IPS-15b (cell line): ENCODE results near the gene IGSF10.

Source experiments
- H3K27me3 ChIP-seq: one replicate; pipeline ENCODE4 v1.6.1; 2013; ENCODE audit warnings: low read length; ENCODE audit not compliant: control insufficient read depth, insufficient read depth
- H3K36me3 ChIP-seq: one replicate; pipeline ENCODE4 v1.6.1; 2013; ENCODE audit warnings: low read length; ENCODE audit not compliant: control insufficient read depth, insufficient read depth
- H3K4me1 ChIP-seq: one replicate; pipeline ENCODE4 v1.6.1; 2013; ENCODE audit warnings: mild to moderate bottlenecking, low read length; ENCODE audit not compliant: control insufficient read depth, insufficient read depth
- H3K4me3 ChIP-seq: one replicate; pipeline ENCODE4 v1.5.1; 2013; ENCODE audit warnings: low read depth, low read length
- H3K9ac ChIP-seq: one replicate; pipeline ENCODE4 v1.6.1; 2013; ENCODE audit warnings: low read depth, mild to moderate bottlenecking, low read length
- H3K9me3 ChIP-seq: one replicate; pipeline ENCODE4 v1.6.1; 2013; ENCODE audit warnings: mild to moderate bottlenecking, low read length; ENCODE audit not compliant: control insufficient read depth, insufficient read depth

Gene IGSF10

DNA sequence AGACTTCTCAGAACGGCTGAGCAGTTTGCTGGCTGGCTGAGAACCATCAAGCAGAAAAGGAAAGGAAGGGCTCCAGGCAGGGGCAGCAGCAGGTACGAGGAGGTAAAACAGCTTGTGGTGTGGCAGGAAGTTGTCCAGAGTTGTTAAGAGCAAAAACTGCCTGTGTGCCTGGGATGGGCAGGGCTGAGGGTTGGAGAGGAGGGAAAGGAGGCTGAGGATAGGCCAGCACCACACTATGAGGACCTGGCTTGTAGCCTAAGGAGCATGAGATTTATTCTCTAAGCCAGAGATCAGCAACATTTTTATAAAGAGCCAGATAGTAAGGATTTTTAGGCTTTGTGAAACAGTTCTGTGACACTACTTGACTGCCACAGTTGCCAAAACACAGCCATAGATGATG, 8.0 kb downstream of the IGSF10 start:
- no peak overlapping the region for H3K9ac ChIP-seq
- no peak overlapping the region for H3K4me3 ChIP-seq
- no peaks in the 10 kb centered on the region for H3K27me3 ChIP-seq
- no peaks in the 10 kb centered on the region for H3K4me1 ChIP-seq
- H3K36me3 ChIP-seq, result no peaks in the 10 kb centered on the region
- H3K9me3 ChIP-seq, result no peaks in the 10 kb centered on the region

GRCh38 chr3:151452368-151452767, 8.5 kb downstream of the IGSF10 start:
- no peaks in the 10 kb centered on the region for H3K27me3 ChIP-seq

GRCh38 chr3:151446002-151446340, 14.9 kb downstream of the IGSF10 start:
- no peaks in the 10 kb centered on the region for H3K9me3 ChIP-seq
- no peaks in the 10 kb centered on the region for H3K27me3 ChIP-seq
- no peak overlapping the region for H3K9ac ChIP-seq
- H3K36me3 ChIP-seq, result no peaks in the 10 kb centered on the region
- no peaks in the 10 kb centered on the region for H3K4me1 ChIP-seq
- no peak overlapping the region for H3K4me3 ChIP-seq

More at GRCh38 chr3:151452368-151452767, 8.5 kb downstream of the IGSF10 start:
- H3K9me3 ChIP-seq, result no peaks in the 10 kb centered on the region
- no peak overlapping the region for H3K9ac ChIP-seq
- H3K36me3 ChIP-seq, result no peaks in the 10 kb centered on the region
- no peak overlapping the region for H3K4me3 ChIP-seq
- no peaks in the 10 kb centered on the region for H3K4me1 ChIP-seq

DNA sequence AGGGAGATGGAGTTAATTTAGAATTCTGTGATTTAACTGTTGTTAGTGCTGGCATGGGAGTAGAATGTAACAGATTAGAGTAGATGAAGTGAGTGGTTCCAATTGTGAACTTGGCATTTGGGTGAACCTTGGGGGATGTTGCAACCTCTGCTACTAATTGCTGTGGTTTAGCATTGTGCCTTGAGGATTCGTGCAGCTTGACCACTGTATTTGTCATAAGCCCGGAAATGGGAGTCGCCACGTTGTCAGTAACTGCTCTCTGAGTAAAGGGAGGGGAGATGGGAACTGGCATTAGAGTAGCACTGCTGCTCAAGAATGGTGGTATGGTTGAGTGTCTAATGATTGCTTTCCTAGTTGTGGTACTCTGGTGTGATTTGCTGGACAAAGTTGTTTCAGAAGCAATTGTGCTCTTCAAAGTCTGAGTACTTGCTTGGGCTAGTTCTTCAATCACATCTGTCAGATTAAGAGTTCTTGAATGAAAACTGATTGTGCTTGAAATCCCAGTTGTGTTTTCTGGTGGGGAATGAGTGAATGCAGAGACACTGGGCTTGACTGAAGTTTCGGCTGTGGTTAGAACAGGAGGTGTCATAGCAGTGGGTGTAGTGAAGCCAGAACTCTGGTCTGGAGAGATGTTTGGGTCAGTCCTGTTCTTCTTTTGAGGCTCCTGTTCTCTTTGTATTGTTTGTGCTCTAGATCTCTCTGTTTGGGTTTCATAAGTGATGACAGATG, 15.4 kb downstream of the IGSF10 start:
- Histone ChIP-seq H3K4me1 (peaks cover 2% of the 10 kb centered on the region), H3K9ac (no peak overlapping the region), H3K27me3 (no peaks in the 10 kb centered on the region), H3K9me3 (no peaks in the 10 kb centered on the region), H3K4me3 (no peak overlapping the region), H3K36me3 (no peaks in the 10 kb centered on the region)

- H3K9me3 ChIP-seq, result no peaks in the 10 kb centered on the region
- H3K4me1 ChIP-seq, result peaks cover 2% of the 10 kb centered on the region
- no peaks in the 10 kb centered on the region for H3K36me3 ChIP-seq
- no peak overlapping the region for H3K9ac ChIP-seq
- no peaks in the 10 kb centered on the region for H3K27me3 ChIP-seq
- no peak overlapping the region for H3K4me3 ChIP-seq
Observed at GRCh38 chr3:151443583-151443982, 17.3 kb downstream of the IGSF10 start.

DNA sequence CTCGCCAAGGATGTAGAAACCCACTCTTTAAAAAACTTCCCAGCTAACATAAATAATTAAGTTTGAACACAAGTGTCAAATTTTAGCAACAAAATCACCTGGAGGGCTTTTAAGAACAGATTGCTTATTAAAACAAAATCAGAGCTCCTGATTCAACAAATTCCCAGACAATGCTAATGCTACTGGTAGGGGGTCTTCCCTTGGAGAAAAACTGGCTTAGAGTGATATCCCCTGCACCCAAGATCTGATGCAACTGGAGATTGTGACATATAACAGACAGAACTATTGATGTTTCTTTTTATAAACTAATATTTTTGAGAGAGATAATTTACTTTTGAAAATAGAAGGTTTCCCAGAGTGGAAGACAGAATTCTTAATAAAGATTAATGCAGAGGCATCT, 19.9 kb downstream of the IGSF10 start:
- no peaks in the 10 kb centered on the region for H3K27me3 ChIP-seq
- H3K4me1 ChIP-seq, result peaks cover 2% of the 10 kb centered on the region
- no peaks in the 10 kb centered on the region for H3K36me3 ChIP-seq
- H3K4me3 ChIP-seq, result no peak overlapping the region
- H3K9ac ChIP-seq, result no peak overlapping the region
- no peaks in the 10 kb centered on the region for H3K9me3 ChIP-seq

DNA sequence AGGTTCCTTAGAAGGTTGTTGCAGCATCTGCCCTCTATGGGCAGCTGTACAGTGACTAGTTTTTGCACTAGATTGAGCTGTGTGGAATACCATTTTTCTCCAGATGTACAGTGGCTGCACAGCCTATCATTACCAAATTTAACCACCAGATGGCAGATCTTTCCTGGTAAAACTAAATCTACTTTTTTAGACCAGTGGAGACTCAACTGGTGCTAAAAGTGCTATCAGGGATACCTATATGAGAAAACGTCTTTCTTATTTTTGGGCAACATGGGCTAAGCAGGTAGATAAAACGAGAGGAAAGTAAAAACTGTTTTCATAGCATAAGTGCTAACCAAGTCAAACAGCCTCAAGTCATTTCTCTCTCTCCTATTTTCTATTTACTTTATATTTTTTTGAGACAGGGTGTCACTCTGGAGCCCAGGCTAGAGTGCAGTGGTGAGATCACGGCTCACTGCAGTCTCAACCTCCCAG, 21.2 kb downstream of the IGSF10 start:
- Histone ChIP-seq H3K9me3 (no peaks in the 10 kb centered on the region), H3K27me3 (no peaks in the 10 kb centered on the region), H3K4me1 (peaks cover 6% of the 10 kb centered on the region), H3K9ac (no peak overlapping the region), H3K36me3 (no peaks in the 10 kb centered on the region), H3K4me3 (no peak overlapping the region)

DNA sequence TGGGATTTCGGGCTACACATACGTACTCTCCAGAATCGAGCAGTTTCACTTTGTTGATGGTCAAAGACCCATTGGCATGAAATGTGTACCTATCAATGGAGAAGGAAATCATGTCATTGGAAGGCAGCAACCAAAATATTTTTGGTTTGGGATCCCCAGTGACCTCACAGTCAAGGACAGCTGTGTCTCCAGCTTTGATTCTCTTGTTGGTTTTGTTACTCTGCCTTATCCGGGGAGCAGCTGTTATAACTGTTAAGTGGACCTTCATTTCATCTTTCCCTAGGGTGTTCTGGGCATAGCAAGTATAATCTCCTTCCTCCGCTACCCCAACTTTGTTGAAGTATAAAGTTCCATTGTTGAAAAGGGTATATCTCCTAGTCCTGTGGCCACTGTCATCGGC, 23.0 kb downstream of the IGSF10 start:
- H3K9me3 ChIP-seq, result no peaks in the 10 kb centered on the region
- H3K4me3 ChIP-seq, result no peak overlapping the region
- no peak overlapping the region for H3K9ac ChIP-seq
- H3K4me1 ChIP-seq, result peaks cover 6% of the 10 kb centered on the region
- H3K36me3 ChIP-seq, result no peaks in the 10 kb centered on the region
- no peaks in the 10 kb centered on the region for H3K27me3 ChIP-seq

GRCh38 chr3:151436675-151437446, 24.0 kb downstream of the IGSF10 start:
- no peaks in the 10 kb centered on the region for H3K27me3 ChIP-seq
- no peak overlapping the region for H3K9ac ChIP-seq
- H3K4me1 ChIP-seq, result peaks cover 6% of the 10 kb centered on the region
- H3K36me3 ChIP-seq, result no peaks in the 10 kb centered on the region
- H3K9me3 ChIP-seq, result no peaks in the 10 kb centered on the region
- no peak overlapping the region for H3K4me3 ChIP-seq

DNA sequence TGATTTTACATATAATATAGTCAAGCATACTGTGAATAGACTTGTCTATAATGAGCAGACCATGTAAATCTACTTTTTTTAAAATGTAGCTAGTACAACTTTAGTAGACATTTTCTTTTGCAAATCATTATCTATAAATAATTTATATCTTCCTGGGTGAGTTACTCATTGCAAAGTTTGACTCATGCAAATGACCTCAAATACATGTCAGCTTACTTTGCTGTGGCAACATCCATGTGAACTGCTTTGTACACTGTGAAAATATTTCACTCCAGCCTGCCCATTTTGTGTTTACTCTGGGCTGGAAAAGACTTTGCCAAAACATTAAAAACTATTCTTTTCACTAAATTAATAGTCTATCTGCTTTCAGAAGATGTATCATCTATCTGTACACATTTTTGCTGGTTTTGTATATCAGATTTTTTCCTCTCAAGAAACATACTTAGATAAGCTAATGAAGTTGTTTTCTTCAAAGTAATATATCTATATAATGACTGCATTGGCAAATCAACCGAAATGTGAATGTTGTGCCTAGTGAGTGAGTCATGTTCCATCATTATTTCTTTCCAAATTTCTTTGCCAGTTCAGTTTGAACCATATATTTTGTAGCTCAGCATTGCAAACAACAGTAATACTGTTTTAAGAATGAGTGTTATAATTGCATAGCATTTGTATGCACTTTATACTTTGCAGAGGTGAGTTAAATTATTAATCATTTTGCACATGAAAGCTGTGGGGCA, 26.5 kb downstream of the IGSF10 start:
- H3K4me1 ChIP-seq, result peaks cover 4% of the 10 kb centered on the region
- no peaks in the 10 kb centered on the region for H3K9me3 ChIP-seq
- H3K9ac ChIP-seq, result no peak overlapping the region
- no peaks in the 10 kb centered on the region for H3K36me3 ChIP-seq
- no peak overlapping the region for H3K4me3 ChIP-seq
- H3K27me3 ChIP-seq, result peaks cover under 1% of the 10 kb centered on the region

GRCh38 chr3:151432616-151433372, 28.1 kb downstream of the IGSF10 start:
- Histone ChIP-seq H3K9me3 (no peaks in the 10 kb centered on the region), H3K9ac (no peak overlapping the region), H3K36me3 (no peaks in the 10 kb centered on the region), H3K4me1 (peaks cover 7% of the 10 kb centered on the region), H3K4me3 (no peak overlapping the region), H3K27me3 (peaks cover 3% of the 10 kb centered on the region)
